Tibial nerve (tissue), 4 donors: ENCODE measurements around the gene EPN1. TPM values are rescaled to one million over a fixed set of nuclear protein-coding genes. Genes with fewer than 3 reads are reported as not detected.
"Not testable (repeated sequence)": the region's sequence is repeated elsewhere in the genome, so short reads cannot be mapped to it uniquely, and the experiment has no call there.

Source experiments
- DNase-seq, 2 donors: peaks; one replicate each; pipeline ENCODE4 v3.0.0-alpha.2; 2019; ENCODE audit warnings: low spot score in 2 of 2
- H3K27ac ChIP-seq, 4 donors: fragments of 200-600 bp; sonication (generic) in 3 of 4; one replicate each; pipeline ENCODE4 v1.5.1; 2017 to 2019; ENCODE audit warnings: mild to moderate bottlenecking in 1 of 4
- H3K27me3 ChIP-seq, 2 donors: fragments of 200-600 bp; sonication (generic) in 1 of 2; one replicate each; pipeline versions ENCODE4 v1.5.1 to v1.6.0; 2017 to 2019
- H3K36me3 ChIP-seq, 3 donors: fragments of 200-600 bp; sonication (generic); one replicate each; pipeline ENCODE4 v1.5.1; 2018 to 2019
- H3K4me1 ChIP-seq, 4 donors: fragments of 200-600 bp; sonication (generic) in 3 of 4; one replicate each; pipeline ENCODE4 v1.5.1; 2017 to 2019
- H3K4me3 ChIP-seq, 4 donors: fragments of 200-600 bp; sonication (generic) in 3 of 4; one replicate each; pipeline ENCODE4 v1.5.1; 2017 to 2019; ENCODE audit warnings: mild to moderate bottlenecking in 1 of 4, moderate library complexity in 1 of 4
- H3K9me3 ChIP-seq, 4 donors: fragments of 200-600 bp; sonication (generic) in 3 of 4; one replicate each; pipeline ENCODE4 v1.5.1; 2017 to 2019
- EP300 ChIP-seq, 2 donors: sonication (generic); formaldehyde crosslinking; IDR thresholded peaks; one replicate each; pipeline ENCODE4 v1.6.1; 2017; ENCODE audit warnings: antibody characterized with exemption in 2 of 2, mild to moderate bottlenecking in 1 of 2
- WGBS, 2 donors: methylation state at CpG; one replicate each; pipeline ENCODE4 v1.1.5; 2018; 5-methylcytosine and 5-hydroxymethylcytosine counted together
- small RNA-seq: library from RNA; depleted of rRNA; stranded (forward); fragments of <200 nt; gene quantifications from one replicate; pipeline ENCODE3, GENCODE V24; 2016
- total RNA-seq, 4 donors: library from RNA; depleted of rRNA; stranded (reverse); fragments of >200 nt; gene quantifications; one replicate each; pipeline ENCODE4 v1.1.0, GENCODE V29; 2016
- TF ChIP-seq, protein P1 (sequence below), 5 experiments: fragments of 200-600 bp in 3 of 5; fragments of 450-650 bp in 2 of 5; sonication (generic) in 3 of 5; IDR thresholded peaks; one replicate each; pipeline ENCODE4 v1.5.1; 2016 to 2019; ENCODE audit warnings: antibody characterized with exemption in 5 of 5, mild to moderate bottlenecking in 3 of 5, moderate library complexity in 2 of 5

The EPN1 gene
- total RNA-seq, 4 donors from 2014 or later, result 92.0 to 164 (median 118) TPM

DNA sequence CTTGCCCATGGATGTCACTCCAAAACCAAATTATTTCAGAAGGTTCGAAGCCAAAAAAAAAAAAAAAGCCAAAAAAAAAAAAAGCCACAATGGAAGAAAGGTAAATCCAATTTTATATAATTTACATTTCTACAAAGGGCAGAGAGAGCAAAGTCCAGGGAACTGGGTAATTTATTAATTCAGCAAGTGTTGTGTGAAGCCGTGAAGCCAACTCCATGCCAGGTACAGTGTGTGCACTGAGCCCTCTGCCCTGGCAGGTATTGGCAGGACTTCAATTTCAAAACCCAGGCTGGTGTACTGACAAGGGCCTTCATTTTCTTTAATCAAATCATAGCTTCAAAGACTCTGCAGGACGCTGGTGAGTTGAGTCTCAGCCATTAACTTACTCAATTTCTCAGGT, 78.4 kb downstream of the EPN1 start:
- H3K27ac ChIP-seq, result no peak overlapping the region
- WGBS, 2 donors, result 63 to 67% methylated on average over 3 of the region's 3 CpGs
- no peaks in the 10 kb centered on the region for H3K4me1 ChIP-seq
- peaks cover 0 to 4% (median 0%) of the 10 kb centered on the region in 4 donors for H3K9me3 ChIP-seq
- no peak for DNase-seq
- TF ChIP-seq EP300 (IDR thresholded peaks at IDR 0.05), result no peak
- TF ChIP-seq, protein P1, sequence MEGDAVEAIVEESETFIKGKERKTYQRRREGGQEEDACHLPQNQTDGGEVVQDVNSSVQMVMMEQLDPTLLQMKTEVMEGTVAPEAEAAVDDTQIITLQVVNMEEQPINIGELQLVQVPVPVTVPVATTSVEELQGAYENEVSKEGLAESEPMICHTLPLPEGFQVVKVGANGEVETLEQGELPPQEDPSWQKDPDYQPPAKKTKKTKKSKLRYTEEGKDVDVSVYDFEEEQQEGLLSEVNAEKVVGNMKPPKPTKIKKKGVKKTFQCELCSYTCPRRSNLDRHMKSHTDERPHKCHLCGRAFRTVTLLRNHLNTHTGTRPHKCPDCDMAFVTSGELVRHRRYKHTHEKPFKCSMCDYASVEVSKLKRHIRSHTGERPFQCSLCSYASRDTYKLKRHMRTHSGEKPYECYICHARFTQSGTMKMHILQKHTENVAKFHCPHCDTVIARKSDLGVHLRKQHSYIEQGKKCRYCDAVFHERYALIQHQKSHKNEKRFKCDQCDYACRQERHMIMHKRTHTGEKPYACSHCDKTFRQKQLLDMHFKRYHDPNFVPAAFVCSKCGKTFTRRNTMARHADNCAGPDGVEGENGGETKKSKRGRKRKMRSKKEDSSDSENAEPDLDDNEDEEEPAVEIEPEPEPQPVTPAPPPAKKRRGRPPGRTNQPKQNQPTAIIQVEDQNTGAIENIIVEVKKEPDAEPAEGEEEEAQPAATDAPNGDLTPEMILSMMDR (IDR thresholded peaks at IDR 0.05), result no peak
- H3K36me3 ChIP-seq, result no peaks in the 10 kb centered on the region
- H3K27me3 ChIP-seq, result no peaks in the 10 kb centered on the region
- H3K4me3 ChIP-seq, result no peak overlapping the region

DNA sequence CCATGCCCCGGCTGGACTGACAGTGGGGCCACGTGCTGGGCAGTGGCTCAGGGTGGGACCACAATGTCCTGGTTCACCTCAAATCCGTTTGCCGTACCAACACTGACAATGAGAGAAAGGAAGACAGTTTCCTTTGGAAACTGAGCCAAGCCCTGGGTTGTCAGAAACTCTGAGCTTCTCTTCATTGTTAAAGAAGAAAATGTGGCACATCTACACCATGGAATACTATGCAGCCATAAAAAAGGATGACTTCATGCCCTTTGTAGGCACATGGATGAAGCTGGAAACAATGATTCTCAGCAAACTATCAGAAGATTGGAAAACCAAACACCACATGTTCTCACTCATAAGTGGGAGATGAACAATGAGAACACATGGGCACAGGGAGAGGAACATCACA, 81.8 kb downstream of the EPN1 start:
- not testable (repeated sequence) for DNase-seq, H3K4me3 ChIP-seq, H3K27me3 ChIP-seq, H3K36me3 ChIP-seq, H3K4me1 ChIP-seq, H3K27ac ChIP-seq, H3K9me3 ChIP-seq
- WGBS, 2 donors, result 73 to 79% methylated on average over 4 of the region's 4 CpGs

DNA sequence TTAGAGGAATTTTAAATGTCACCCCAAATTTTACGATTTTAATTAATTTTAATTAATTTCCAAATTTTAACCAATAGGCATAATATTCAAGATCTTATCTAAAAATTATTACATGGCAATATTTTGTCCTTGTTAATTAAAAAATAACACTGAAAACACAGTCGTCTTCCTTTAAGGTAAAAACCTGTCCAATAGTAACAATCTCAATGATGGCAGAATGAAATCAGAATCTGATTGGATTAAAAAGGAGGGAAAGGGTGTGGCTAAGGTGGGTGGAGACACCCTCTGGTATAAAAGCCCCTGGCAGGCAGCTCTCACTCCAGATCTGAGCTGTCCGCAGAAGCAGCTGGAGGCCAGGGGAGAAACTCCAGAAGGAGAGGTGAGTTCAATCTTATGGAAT, 83.8 kb downstream of the EPN1 start, which contains the start of gene RFPL4A:
Gene RFPL4A (plus strand): TSS at position 301 of the 400 bp plus-strand sequence. CDS start 2,704 bp downstream, outside the sequence.
- H3K27ac ChIP-seq, H3K4me3 ChIP-seq, H3K36me3 ChIP-seq, DNase-seq, H3K27me3 ChIP-seq, H3K9me3 ChIP-seq, H3K4me1 ChIP-seq: not testable (repeated sequence)
- 80 to 90% methylated on average over 3 of the region's 3 CpGs for WGBS, 2 donors

Small RNAs within 50 kb of the gene (small RNA-seq; reads per million reads assigned to genes)
- not detected for gene AC010525.2

Other genes starting within 250 kb of the EPN1 start
- gene SHISA7, start 231.9 kb upstream of the EPN1 start, total RNA-seq, result 1 to 10 TPM in 3 of 4 donors, under 1 TPM in 1; 0.42 to 4.1 (median 2.0) TPM
- 10 to 100 TPM; 38.0 to 80.4 (median 65.9) TPM for gene ISOC2, start 213.6 kb upstream of the EPN1 start, total RNA-seq
- gene C19orf85, start 210.5 kb upstream of the EPN1 start, total RNA-seq, result not detected
- gene ZNF628, start 198.6 kb upstream of the EPN1 start, total RNA-seq, result 10 to 100 TPM in 1 of 4 donors, 1 to 10 TPM in 3; 3.5 to 16.8 (median 4.0) TPM
- 1 to 10 TPM; 3.1 to 8.0 (median 4.3) TPM for gene NAT14, start 190.0 kb upstream of the EPN1 start, total RNA-seq
- gene SSC5D, start 186.8 kb upstream of the EPN1 start, total RNA-seq, result 10 to 100 TPM in 1 of 4 donors, 1 to 10 TPM in 3; 3.9 to 14.5 (median 7.2) TPM
- gene SBK2, start 138.1 kb upstream of the EPN1 start, total RNA-seq, result not detected
- gene SBK3, start 129.7 kb upstream of the EPN1 start, total RNA-seq, result under 1 TPM in 1 of 4 donors, not detected in 3; 0.59 TPM
- 1 to 10 TPM; 2.0 to 5.3 (median 4.2) TPM for gene ZNF579, start 94.4 kb upstream of the EPN1 start, total RNA-seq
- gene FIZ1, start 75.7 kb upstream of the EPN1 start, total RNA-seq, result 10 to 100 TPM in 1 of 4 donors, 1 to 10 TPM in 3; 4.8 to 11.7 (median 7.9) TPM
- gene ZNF524, start 74.9 kb upstream of the EPN1 start, total RNA-seq, result 10 to 100 TPM; 23.1 to 35.0 (median 27.0) TPM
- 10 to 100 TPM in 3 of 4 donors, 1 to 10 TPM in 1; 8.8 to 15.0 (median 12.7) TPM for gene ZNF865, start 69.6 kb upstream of the EPN1 start, total RNA-seq
- 1 to 10 TPM; 1.5 to 6.9 (median 1.9) TPM for gene ZNF784, start 50.7 kb upstream of the EPN1 start, total RNA-seq
- gene ZNF580, start 34.2 kb upstream of the EPN1 start, total RNA-seq, result 10 to 100 TPM; 24.1 to 67.5 (median 35.0) TPM
- gene ZNF581, start 31.6 kb upstream of the EPN1 start, total RNA-seq, result 10 to 100 TPM in 2 of 4 donors, 1 to 10 TPM in 2; 5.7 to 19.4 (median 8.8) TPM
- gene CCDC106, start 27.0 kb upstream of the EPN1 start, total RNA-seq, result 10 to 100 TPM; 14.5 to 39.6 (median 16.1) TPM
- 100 to 1,000 TPM; 115 to 242 (median 141) TPM for gene U2AF2, start 20.2 kb upstream of the EPN1 start, total RNA-seq
- not detected for gene NLRP9, start 63.2 kb downstream of the EPN1 start, total RNA-seq
- 1 to 10 TPM in 1 of 4 donors, not detected in 3; 1.2 TPM for gene RFPL4A, start 83.9 kb downstream of the EPN1 start, total RNA-seq
- not detected for gene RFPL4AL1, start 93.9 kb downstream of the EPN1 start, total RNA-seq
- gene NLRP11, start 156.8 kb downstream of the EPN1 start, total RNA-seq, result not detected
- not detected for gene NLRP4, start 161.3 kb downstream of the EPN1 start, total RNA-seq